HG03460 (cell line): ENCODE data around the gene CADM1.

Source experiments
- ATAC-seq: cut with Tn5 transposase; IDR thresholded peaks from one replicate; pipeline ENCODE4 v1.9.1; 2021; ENCODE audit not compliant: unreplicated experiment

CADM1 gene

DNA sequence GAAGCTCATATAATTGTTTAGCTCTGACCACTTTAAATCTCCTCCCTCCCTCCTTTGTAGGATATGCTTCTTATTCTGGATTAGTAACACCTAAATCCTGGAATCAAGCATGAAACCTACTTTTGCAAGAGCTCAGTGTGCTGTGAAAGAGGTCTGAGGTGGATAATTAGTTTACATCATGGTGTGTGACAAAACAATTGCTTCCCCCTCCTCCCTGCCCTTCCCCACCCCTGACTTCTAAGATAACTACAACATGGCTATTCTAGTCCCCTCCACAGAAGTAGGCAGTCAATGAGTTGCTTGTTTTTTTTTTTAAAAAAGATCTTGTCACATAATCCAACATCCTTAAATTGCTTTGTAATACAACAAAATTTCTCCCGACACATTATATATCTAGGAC, 314.0 kb downstream of the CADM1 start:
- ATAC-seq: no peak

DNA sequence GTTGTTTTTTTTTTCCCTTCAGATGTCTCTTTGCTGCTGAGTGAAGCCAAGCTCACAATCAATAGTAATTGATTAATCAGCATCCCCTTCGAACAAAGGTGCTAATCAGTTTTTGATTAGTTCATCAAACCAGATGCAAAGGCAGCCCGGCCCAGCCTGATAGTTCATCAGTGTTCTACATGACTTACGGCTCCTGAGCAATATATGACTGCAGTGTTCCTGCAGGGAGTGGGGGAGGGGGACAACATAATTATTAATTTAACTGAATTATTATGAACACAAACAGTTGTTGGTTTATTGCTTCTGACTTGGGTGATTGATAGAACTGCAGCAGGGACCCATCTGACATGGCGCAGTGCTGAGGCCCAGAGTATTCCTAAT, 315.3 kb downstream of the CADM1 start:
- no peak for ATAC-seq

DNA sequence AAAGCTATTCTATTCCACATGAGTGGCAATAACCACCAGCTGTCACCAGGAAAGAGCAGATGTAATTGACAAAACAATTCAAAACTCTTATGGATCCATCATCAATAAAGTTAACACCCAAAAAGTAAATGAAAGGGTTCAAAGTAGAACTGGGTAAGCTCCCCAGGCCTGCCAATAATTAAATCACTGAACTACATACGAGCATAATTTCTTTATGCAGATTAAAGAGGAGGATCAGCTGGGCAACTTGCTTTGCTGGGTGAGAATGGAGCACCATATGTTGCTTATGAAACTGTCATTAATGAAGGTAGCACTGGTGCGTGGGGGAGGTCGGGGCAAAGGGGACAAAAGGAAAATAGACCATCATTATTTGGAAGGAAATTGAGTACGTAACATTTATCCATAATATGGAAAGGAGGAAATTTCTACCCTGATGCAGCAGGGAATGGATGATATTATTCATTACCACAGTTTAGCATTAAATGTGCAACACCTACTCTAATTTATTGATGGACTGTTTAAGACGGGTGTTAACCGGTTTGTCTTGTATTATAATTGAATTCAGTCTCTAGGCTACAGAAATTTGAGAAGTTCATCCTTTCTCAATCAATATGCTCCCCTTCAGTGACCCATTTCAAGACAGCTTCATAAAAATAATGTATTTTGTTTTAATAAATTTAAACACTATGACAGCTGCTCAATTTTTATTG, 315.9 kb downstream of the CADM1 start:
- ATAC-seq: no peak

DNA sequence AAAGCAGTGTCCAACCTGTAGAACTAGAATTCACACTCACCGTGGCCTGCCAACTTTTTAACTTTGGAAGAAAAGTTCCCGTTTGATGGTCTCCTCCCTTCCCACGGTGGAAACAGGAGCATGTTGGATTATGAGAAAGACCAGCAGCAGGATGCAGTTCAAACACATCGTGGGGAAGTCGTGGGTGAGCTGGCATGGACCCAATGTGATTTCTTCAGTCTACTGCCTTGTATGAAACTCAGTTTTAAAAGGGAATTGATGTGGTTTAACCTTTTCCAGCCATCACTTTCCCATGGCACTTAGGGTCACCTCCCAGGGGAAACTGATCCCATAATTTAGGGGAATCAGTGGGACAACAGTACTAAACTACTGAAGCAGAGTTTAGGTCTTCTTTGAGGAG, 318.3 kb downstream of the CADM1 start:
- no peak for ATAC-seq

DNA sequence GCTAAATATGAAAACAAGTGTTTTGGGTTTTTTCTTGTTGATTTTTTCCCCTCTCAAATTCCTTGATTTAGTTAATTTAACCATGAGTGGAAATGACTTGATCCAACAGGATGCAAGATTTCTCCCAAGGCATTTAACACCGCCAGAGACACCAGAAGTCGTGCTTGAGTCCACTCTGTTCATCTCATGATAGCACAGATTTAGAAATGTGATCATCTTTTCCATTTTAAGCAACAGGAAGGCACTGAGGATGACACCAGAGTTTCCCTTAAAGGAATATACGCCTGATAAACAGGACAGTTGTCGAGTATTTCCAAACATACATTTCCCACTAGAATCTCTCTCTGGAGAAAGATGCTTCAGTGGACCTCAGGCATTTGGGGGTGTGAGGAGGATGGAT, 318.7 kb downstream of the CADM1 start:
- no peak for ATAC-seq

DNA sequence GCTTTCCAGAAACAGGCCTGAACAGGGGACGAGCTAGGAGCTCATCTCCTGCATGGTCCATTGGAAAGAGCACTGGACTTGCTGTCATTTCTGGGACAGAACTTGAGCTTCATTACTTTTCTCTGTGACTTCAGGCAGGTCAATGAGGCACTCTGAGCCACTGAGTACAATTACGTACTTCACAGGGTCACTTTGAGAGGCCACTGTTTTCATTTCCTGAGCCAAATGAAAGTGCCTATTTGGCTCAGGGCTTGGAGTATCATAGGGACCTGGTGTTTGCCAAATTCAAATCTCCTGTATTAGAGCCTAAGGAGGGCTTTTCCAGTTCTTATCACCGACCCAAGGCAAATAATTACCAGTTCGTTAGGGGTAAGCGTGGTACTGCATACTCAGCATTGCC, 319.3 kb downstream of the CADM1 start:
- no peak for ATAC-seq

DNA sequence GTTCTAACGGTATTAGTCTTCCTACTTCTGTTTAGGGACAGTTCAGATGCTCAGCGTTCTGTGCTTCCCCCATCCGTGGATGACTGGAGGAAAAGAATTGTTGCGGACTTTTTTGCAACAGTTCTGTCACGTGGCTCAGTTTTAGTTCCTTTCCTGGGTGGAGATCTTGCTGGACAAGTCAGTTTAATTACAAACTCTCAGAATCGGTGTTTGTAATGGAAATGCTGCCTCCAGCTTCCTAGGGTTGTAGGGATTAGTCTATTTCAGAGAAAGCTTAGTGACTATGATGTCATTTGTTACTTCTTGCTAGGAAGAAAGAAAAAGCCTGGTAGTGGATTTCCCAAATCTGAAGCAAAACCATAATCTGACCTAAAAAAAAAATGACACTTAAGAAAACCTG, 320.4 kb downstream of the CADM1 start:
- no peak for ATAC-seq

DNA sequence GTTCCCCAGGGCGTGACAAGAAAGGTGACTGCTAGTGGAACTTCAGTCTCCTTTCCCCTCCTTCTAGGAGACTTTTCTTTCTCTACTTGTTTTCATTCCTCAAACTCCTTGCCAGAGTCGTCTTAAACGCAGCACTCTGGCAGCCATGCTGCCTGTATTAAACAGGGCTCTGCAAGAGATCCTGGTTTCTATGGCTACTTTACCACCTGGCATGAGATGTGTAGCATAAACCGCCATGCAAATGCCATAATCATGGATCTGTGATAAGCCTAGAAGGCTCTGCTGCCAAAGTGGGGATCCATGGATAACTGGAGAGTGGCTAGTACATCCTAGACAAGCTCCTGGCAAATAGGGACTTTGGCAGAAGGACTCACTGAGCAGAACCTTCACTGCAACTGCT, 321.1 kb downstream of the CADM1 start:
- ATAC-seq: no peak

DNA sequence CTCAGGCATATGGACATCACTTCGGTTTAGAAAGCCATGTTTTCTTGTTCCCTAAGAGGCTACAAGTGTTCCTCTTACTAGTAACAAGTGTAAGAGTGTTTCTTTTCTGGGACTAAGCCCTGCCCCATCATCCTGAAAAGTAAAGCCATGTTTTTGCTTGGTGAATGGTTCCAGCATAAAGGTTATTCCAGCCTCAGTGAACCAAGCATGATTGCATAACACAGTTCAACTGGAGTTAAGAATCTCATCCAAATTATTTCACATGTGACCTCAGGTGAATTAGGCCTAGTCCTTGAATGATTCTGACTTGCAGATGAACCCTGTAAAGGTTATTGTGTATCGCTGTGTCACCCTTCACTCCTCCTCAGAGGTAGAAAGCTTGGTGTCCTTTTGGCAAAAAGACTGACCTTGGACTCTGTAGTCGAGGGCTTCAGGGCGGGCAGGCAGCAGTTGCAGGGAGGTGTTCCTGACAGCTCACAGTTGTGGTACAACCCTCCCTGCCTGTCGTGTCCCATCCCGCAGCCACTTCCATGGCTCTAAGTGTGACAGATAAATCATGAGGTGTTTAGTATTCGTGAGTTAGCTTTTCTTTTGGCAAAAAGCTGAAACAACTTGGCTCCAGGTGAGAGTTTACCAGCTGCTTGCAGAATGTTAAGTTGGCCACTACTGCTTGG, 321.8 kb downstream of the CADM1 start:
- ATAC-seq: no peak

DNA sequence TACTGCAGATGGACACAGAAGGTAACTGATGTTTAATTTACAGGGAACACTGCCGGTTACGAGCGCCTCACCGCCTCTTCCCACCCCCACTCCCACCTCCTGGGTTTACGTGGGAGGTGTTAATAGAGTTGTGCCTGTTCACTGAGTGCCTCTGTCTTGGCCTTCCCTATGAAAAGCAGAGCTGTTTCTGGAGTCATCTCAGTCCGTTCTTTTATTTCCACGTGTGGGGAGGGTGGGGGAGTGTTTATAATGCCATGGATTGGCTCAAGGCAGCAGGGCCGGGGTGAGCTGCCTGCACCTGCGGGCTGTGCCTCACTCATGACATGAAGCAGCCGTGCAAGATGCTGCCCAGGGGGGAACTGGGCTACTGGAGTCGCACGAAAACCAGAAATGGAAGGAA, 322.7 kb downstream of the CADM1 start:
- ATAC-seq: no peak

DNA sequence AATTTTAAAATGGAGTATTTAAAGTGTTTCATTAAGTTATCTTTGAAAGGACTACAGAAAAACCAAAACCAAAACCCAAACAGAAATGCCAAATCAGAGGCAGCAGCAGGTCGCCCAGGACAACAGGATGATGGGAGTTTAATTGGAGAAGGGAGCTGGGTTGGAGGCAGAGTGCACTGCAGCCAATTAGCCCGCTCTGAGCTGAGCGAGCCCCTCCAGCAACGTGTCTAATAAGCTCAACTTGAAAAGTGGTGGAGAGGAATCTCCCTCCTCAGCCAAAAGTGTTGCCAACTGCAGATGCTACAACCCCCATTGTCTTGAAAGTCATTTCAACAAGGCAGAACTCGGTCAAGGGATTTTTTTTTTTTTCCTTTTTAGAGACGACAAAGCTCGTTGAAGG, 323.9 kb downstream of the CADM1 start:
- no peak for ATAC-seq

DNA sequence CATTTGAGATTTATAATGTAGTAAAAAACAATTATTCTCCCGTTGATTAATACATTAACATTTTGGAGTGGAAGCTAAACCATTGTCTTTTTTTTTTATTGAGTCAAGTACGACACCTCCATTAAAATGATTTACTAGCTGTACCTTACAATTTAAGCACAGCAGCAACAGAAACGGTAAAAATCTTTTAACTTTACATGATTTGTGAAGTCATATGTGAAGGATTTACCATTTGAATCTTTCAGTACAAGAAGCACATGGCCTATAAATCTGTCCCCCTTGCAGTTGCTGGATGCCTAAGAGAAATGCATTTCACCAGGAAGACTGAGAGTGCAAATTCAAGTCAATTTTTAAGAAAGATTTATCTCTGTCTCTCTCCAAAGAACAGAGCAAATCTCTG, 324.6 kb downstream of the CADM1 start:
- no peak for ATAC-seq

DNA sequence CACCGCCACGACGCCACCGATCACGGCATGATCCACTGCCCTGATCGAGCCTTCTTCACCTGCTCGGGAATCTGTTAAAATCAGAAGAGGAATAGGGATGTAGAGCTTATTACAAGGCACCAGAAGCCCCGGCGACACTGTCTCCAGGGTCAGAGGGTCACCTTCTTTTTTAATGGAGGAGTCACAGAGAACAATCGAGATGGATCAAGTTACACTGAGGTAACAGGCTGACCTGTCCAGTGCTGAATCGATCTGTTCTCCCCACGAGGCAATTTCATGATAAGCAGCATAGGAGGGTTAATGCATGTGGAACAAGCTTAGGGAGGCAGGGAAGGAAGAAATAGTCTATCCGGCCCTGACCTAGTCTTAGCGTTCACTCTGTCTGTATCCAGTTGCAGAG, 325.5 kb downstream of the CADM1 start:
- ATAC-seq: no peak

DNA sequence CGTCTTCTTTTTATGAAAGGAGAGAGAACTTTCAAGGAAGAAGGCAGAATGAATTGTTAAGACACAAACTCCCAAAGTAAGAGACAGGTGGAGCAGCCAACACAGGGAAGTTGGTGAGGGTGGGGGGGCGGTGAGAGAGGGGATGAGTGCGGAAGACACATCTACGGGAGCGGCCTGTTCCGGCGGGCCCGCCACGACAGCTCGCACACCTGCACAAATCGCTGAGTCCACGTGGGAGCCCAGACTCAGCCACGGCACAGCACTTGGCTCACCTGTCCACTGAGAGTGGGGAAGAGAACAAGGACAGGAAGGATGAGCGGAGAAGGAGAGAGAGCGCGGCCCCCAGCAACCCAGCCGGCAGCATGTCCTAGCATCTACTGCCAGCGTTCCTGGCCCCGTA, 331.1 kb downstream of the CADM1 start:
- ATAC-seq: no peak

DNA sequence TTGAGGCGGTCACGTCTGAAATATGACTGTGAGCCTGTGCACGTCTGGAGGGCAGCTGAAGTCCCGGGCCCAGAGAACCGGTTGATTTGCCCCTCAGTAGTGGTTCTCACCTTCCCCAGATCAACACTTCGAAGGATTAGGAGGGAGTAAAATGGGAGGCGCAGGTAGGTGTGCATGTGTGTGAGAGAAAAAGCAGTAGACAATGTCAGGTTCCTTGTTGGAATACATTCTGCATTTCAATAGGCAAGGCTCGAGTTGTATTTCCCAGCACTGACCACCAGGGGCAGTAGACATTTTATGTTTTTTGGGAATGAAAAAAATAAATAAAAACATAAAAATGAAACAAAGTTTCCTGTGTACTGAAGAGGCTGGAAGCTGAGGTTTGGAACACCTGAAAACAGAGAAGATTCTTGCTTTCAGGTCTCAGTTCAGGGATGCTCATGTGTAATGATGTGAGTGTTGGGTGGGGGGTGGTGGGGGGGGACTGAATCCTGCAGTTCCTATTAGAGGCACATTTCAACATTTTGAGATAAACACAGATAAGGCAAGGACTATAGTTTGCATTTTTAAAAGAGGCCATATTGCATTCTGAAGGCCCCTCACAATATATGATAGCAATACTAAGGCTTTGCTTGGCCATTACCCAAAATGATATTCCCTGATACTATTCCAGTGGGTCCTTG, 333.9 kb downstream of the CADM1 start:
- ATAC-seq: no peak

DNA sequence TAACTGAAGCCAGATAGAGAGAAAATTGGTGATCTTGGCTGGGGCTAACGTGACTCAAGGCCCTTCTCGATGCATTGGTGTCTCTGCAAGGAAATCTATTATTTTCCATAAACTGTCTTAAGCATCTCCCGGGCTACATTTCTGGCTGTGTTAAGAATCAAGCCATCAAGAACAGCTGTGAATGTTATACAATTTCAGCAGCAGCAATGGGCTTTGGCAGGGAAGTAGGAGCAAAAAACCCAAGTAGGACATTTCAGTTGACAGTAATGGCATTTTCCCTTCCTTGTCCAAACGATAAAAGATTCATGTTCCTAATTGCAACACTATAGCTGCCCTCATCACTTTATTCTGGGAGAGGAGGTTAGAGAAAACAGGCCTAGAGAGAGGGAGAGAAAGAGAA, 335.0 kb downstream of the CADM1 start:
- no peak for ATAC-seq

DNA sequence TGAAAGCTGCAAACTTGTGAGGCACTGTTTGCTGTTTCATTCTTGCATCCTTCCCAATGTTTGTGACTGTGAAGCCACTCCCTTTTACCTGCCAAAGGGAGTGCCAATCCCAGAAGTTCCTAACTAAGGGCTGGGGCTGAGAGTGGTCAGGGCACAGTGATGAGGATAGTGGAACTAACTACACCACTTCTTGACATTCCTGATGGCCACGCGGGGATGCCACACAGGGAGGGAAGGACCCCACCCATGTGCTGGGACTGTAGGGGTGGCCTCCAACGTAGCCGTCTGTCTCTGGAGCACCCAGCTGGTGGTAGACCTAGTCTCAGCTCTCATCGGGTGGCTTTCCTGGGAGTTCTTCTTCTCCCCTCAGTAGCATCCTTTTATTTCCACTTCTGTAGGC, 335.5 kb downstream of the CADM1 start:
- no peak for ATAC-seq

DNA sequence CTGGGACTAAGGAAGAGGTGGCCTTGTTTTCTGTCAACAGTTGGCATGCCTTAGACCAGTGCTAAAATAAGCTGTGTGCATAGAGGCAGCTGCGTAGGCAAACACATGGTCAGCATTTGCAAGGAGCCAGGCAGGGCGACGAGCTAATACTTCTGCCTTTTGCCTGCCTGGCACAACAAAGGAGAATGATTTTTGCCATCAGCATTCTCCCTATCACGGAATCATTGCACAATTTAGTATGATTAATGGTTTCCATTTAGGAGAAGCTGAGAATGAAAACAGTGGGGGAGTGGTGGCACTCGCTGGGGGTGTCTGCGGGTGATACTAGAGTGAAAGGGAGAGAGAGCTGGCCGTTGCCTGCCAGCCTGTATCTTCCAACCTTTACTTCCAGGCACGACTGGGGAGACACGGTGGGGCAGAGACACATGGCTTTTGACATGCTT, 336.0 kb downstream of the CADM1 start:
- no peak for ATAC-seq

DNA sequence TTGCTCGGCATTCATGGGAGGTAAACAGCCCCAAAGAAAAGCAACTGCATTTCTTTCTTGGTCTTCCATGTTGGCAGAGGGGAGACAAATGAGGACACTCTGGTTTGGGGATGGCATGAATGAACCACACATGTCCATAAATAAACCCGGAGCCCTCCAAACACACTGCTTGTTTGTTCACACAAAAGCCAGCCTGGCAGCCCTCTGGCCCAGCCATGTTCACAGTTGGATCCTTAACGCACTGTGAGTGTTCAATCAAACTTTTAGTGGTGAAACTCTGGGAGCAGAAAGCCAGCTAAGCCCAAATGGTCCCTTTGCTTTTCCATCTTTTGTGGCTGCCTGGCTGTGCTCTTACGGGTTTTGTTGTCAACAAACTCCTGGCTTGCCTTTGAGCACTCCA, 336.8 kb downstream of the CADM1 start:
- no peak for ATAC-seq

DNA sequence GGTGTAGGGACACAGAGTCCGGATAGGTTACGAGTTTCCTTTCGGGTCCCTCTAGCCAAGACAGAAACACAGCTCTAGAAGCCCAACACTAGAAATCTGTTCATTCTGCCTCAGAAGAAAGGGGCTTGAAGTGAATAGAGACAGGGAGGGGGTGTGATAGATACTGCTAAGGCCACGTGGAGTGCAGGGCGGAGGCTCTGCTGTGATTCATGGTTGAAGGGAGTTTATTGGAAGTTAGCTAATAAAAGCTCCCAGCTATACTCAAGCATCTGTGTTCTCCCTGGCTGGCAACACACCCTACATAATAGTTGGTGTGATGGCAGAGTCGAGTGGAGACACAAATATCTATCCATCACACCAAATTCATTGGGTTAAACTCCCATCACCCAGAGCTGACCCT, 337.4 kb downstream of the CADM1 start:
- ATAC-seq: no peak

DNA sequence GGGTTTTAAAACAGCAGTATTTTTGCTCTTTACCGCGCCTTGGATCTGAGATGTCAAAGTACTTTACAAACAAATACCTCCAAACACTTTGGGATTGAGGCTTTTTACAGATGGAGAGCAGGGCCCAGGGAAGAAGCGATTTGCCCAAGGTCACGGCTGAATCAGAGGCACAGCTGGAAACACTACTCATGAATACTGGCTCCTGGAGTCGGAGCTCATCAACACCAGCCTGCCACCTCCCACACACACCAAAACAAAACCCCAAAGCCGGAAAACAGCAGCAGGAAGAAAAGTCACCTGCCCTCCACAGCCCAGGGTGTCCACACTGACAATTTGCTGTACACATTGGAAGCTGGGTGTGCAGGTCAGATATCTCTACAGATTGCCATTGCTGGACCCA, 339.4 kb downstream of the CADM1 start:
- no peak for ATAC-seq

DNA sequence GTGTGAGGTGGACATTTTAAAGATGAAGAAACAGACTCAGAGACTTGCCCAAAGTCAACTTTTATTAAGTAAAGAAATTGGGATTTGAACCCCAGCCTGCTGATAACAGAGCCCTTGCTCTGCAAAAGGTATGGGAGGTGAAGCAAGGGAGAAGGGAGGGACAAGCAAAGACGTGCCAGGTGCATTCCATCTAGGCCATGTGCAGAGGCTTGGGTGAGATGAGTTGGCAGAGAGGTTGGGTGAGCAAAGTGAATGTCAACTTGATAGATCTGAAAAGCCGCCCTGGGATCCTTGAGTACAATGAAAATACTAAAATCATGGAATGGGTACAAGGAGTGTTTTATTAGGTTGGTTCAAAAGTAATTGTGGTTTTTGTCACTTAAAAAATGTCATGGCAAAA, 341.3 kb downstream of the CADM1 start:
- ATAC-seq: no peak
